ENCODE measurements around the gene PECR. TPM values are rescaled to one million over a fixed set of nuclear protein-coding genes. Genes with fewer than 3 reads are reported as not detected.
A peak's percentile ranks its signal among the peaks of the same experiment; 100 is the strongest.

PECR gene
- total RNA-seq, 1 experiment from 2014 or later: 15.3 TPM

DNA sequence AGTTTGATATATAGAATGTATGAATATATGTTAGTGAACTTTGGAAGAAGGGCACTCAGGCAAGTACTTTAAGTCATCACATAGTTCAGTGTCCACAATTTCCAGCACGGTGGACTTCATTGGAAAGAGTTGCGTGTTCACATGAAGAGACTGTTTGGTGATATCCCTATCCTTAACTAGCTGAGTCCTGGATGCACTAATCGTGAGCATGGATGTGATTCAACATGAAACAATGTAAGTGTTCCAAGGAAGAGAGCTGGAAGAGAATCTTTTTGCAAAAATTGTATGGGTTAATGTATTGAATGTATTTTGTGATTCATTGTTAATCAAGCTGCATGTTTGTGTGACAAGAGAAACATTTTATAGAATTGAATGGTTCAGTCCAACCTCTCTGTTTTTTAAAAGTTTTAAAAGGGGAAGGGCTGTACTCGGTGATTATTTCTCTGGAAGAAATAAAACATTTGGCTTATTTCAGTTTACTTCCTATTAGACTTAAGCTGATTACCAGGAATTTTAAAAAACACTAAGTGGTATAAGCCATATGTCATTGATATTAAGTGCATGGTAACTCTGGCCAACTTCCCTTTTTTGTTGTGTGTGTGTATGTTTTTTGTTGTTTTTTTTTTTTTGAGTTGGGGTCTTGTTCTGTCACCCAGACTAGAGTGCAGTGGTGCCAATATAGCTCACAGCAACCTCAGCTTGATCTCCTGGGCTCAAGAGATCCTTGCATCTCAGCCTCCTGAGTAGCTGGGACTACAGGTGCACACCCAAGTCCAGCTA, 36.1 kb upstream of the PECR start:
- Histone ChIP-seq H4K91ac (ENCODE audit: insufficient read length, low read depth, low read length) (no peak overlapping the region), H3K79me2 (ENCODE audit: insufficient read depth, low read length) (peaks cover 16% of the 10 kb centered on the region; the same call in 1 of the 2 replicates), H2BK5ac (ENCODE audit: insufficient read length, low read length) (no peak overlapping the region), H2AFZ (ENCODE audit: low read length) (no peak overlapping the region), H3K4me2 (ENCODE audit: insufficient read depth, insufficient read length, low read length) (no peak overlapping the region), H3K27ac (ENCODE audit: insufficient read length, low read depth, low read length) (no peak overlapping the region), H3K23me2 (ENCODE audit: insufficient read length, low read depth, low read length, poor library complexity, severe bottlenecking) (peaks cover 6% of the 10 kb centered on the region), H2BK15ac (ENCODE audit: low read depth, low read length) (no peak overlapping the region), H3K4me1 (ENCODE audit: insufficient read depth, low read length) (peaks cover 2% of the 10 kb centered on the region; the same call in 1 of the 2 replicates), H2BK20ac (ENCODE audit: low read depth, low read length, poor library complexity, severe bottlenecking) (no peak overlapping the region), H3K4ac (ENCODE audit: low read depth, low read length) (no peak overlapping the region), H3K56ac (ENCODE audit: insufficient read length, low read depth, low read length) (no peak overlapping the region), H3K14ac (ENCODE audit: insufficient read depth, low read length) (no peak overlapping the region), H4K20me1 (ENCODE audit: control insufficient read depth, insufficient read depth, insufficient read length) (no peaks in the 10 kb centered on the region), H3K27me3 (ENCODE audit: insufficient read depth, low read length) (no peaks in the 10 kb centered on the region), H2BK120ac (ENCODE audit: low read depth, low read length, poor library complexity, severe bottlenecking) (no peak overlapping the region), H4K8ac (replicated peaks; ENCODE audit: insufficient read length, low read depth, low read length) (no peak overlapping the region), H3K9ac (ENCODE audit: extremely low read depth, insufficient read length, low read length) (peak overlapping the region; percentile 33), H4K5ac (ENCODE audit: insufficient read length, low read depth, low read length) (no peak overlapping the region), H3K23ac (ENCODE audit: insufficient read length, low read depth, low read length) (no peak overlapping the region), H3T11ph (ENCODE audit: low read length) (no peak overlapping the region), H3K9me3 (ENCODE audit: control insufficient read depth, low read depth, low read length) (no peaks in the 10 kb centered on the region), H3K18ac (ENCODE audit: insufficient read length, low read depth, low read length) (no peak overlapping the region), H3K79me1 (ENCODE audit: insufficient read depth, low read depth, low read length, poor library complexity, severe bottlenecking) (peaks cover 10% of the 10 kb centered on the region), H2BK12ac (ENCODE audit: insufficient read length, low read depth, low read length) (no peak overlapping the region), H2AK5ac (ENCODE audit: insufficient read length, low read length) (no peak overlapping the region)
- H3K27me3 Mint-ChIP-seq (ENCODE audit: low read depth): no peaks in the 10 kb centered on the region
- H3K4me3 Mint-ChIP-seq: no peak overlapping the region
- no CpG with 5 or more reads among the region's 4 CpGs for WGBS (ENCODE audit: extremely low coverage, insufficient read length, low lambda C conversion rate)
- no peak for DNase-seq
- TF ChIP-seq, protein P1, sequence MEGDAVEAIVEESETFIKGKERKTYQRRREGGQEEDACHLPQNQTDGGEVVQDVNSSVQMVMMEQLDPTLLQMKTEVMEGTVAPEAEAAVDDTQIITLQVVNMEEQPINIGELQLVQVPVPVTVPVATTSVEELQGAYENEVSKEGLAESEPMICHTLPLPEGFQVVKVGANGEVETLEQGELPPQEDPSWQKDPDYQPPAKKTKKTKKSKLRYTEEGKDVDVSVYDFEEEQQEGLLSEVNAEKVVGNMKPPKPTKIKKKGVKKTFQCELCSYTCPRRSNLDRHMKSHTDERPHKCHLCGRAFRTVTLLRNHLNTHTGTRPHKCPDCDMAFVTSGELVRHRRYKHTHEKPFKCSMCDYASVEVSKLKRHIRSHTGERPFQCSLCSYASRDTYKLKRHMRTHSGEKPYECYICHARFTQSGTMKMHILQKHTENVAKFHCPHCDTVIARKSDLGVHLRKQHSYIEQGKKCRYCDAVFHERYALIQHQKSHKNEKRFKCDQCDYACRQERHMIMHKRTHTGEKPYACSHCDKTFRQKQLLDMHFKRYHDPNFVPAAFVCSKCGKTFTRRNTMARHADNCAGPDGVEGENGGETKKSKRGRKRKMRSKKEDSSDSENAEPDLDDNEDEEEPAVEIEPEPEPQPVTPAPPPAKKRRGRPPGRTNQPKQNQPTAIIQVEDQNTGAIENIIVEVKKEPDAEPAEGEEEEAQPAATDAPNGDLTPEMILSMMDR (conservative IDR thresholded peaks at IDR 0.05): no peak
- H3K36me3 Mint-ChIP-seq (ENCODE audit: insufficient read depth in 1 of 3, low read depth in 3 of 3): peaks cover 71 to 98% (median 94%) of the 10 kb centered on the region in 3 experiments; a peak in 6 of 7 replicates
- peaks cover 27 to 43% of the 10 kb centered on the region in 2 experiments for H3K4me1 Mint-ChIP-seq
- no peaks in the 10 kb centered on the region; a peak in 1 of 5 replicates for H3K9me3 Mint-ChIP-seq
- peak overlapping the region in 2 of 3 experiments; percentile 81 to 88; a peak in 2 of 7 replicates for H3K27ac Mint-ChIP-seq

All from H9 (cell line).